GM12878 (cell line): ENCODE data around the gene PCDHGB5. TPM values are rescaled to one million over a fixed set of nuclear protein-coding genes. Genes with fewer than 3 reads are reported as not detected.

ENCODE experiments used
- BHLHE40 ChIP-seq, 2 experiments: fragments of 450-650 bp in 1 of 2; IDR thresholded peaks; 2 replicates each; pipeline ENCODE4 v1.6.1; 2011 to 2017; ENCODE audit warnings: low read depth in 2 of 2, borderline replicate concordance in 1 of 2, improper control_type of control experiment in 1 of 2, low read length in 1 of 2, mild to moderate bottlenecking in 1 of 2
- CBX3 ChIP-seq: fragments of 200-600 bp; sonication (generic); IDR thresholded peaks from 2 replicates; pipeline ENCODE4 v1.6.1; 2016; ENCODE audit warnings: low read depth, borderline replicate concordance
- CTCF ChIP-seq, 3 experiments: IDR thresholded peaks in 2 of 3; conservative IDR thresholded peaks in 1 of 3; 2 replicates each; pipeline ENCODE4 v1.5.1; 2011; ENCODE audit warnings: low read depth in 3 of 3, low read length in 3 of 3, mild to moderate bottlenecking in 3 of 3, control low read depth in 2 of 3, moderate library complexity in 2 of 3, inconsistent platforms in 1 of 3, mixed read lengths in 1 of 3; ENCODE audit not compliant: control insufficient read depth in 2 of 3, insufficient read depth in 1 of 3; ENCODE audit errors: extremely low read depth in 1 of 3
- ESRRA ChIP-seq: IDR thresholded peaks from 2 replicates; pipeline ENCODE4 v1.6.1; 2012; ENCODE audit warnings: mild to moderate bottlenecking, low read length, improper control_type of control experiment
- GABPA ChIP-seq: IDR thresholded peaks from 2 replicates; pipeline ENCODE4 v1.6.1; 2014; ENCODE audit warnings: antibody characterized with exemption, low read depth, mild to moderate bottlenecking, inconsistent platforms
- JUNB ChIP-seq: IDR thresholded peaks from 2 replicates; pipeline ENCODE4 v1.6.1; 2016; ENCODE audit warnings: antibody characterized with exemption, mild to moderate bottlenecking
- MXI1 ChIP-seq: fragments of 150-350 bp; IDR thresholded peaks from 2 replicates; pipeline ENCODE4 v1.6.1; 2011; ENCODE audit warnings: low read depth, mild to moderate bottlenecking, inconsistent platforms, low read length, improper control_type of control experiment
- POU2F2 ChIP-seq: IDR thresholded peaks from 3 replicates; pipeline ENCODE4 v1.6.1; 2011; ENCODE audit warnings: low read depth, mild to moderate bottlenecking, low read length, borderline replicate concordance
- RAD21 ChIP-seq: IDR thresholded peaks from 2 replicates; pipeline ENCODE4 v1.6.1; 2011; ENCODE audit warnings: mild to moderate bottlenecking, low read depth, low read length, moderate library complexity; ENCODE audit not compliant: insufficient read depth
- REST ChIP-seq: IDR thresholded peaks from 2 replicates; pipeline ENCODE4 v1.6.1; 2012; ENCODE audit warnings: mild to moderate bottlenecking, low read depth, low read length
- SIN3A ChIP-seq: IDR thresholded peaks from 2 replicates; pipeline ENCODE4 v1.6.1; 2012; ENCODE audit warnings: low read depth, low read length, improper control_type of control experiment
- ZBTB11 ChIP-seq: fragments of 450-650 bp; formaldehyde crosslinking; IDR thresholded peaks from 2 replicates; pipeline ENCODE4 v1.5.0; 2022; ENCODE audit warnings: mild to moderate bottlenecking, missing genetic modification characterization
- ZNF24 ChIP-seq: fragments of 450-650 bp; IDR thresholded peaks from 2 replicates; pipeline ENCODE4 v1.6.1; 2017; ENCODE audit warnings: antibody characterized with exemption, mild to moderate bottlenecking
- polyA plus RNA-seq, 11 experiments: library from polyadenylated mRNA; depleted of rRNA in 4 of 11; unstranded in 6 of 11; stranded (reverse) in 5 of 11; fragments of >200 nt; fragmentation: Nextera tagmentation in 4 of 11; fragmentation: Illumina TruSeq in 1 of 11; extraction: Ambion mirVana in 4 of 11; extraction: Trizol in 1 of 11; gene quantifications; 1 replicate in 1 of 11; 2 replicates in 10 of 11; pipeline versions ENCODE4 v1.2.1 to v1.2.3, GENCODE V29; 2011 to 2016; ENCODE audit warnings: inconsistent platforms in 2 of 11, missing spikeins in 2 of 11, low read depth in 1 of 11
- total RNA-seq, 4 experiments: library from RNA; depleted of rRNA in 3 of 4; stranded (reverse); fragments of >200 nt in 3 of 4; fragmentation: Illumina TruSeq in 1 of 4; extraction: Trizol in 1 of 4; gene quantifications; 2 replicates each; pipeline versions ENCODE4 v1.2.1 to v1.2.3, GENCODE V29; 2013 to 2021

Gene PCDHGB5
- total and polyA plus RNA-seq, 10 of the 15 experiments (the other 5 are each of a cell fraction or from before 2014, with no cell fraction given) = 0.02 to 2.3 (median 1.3) TPM; not detected in 1

DNA sequence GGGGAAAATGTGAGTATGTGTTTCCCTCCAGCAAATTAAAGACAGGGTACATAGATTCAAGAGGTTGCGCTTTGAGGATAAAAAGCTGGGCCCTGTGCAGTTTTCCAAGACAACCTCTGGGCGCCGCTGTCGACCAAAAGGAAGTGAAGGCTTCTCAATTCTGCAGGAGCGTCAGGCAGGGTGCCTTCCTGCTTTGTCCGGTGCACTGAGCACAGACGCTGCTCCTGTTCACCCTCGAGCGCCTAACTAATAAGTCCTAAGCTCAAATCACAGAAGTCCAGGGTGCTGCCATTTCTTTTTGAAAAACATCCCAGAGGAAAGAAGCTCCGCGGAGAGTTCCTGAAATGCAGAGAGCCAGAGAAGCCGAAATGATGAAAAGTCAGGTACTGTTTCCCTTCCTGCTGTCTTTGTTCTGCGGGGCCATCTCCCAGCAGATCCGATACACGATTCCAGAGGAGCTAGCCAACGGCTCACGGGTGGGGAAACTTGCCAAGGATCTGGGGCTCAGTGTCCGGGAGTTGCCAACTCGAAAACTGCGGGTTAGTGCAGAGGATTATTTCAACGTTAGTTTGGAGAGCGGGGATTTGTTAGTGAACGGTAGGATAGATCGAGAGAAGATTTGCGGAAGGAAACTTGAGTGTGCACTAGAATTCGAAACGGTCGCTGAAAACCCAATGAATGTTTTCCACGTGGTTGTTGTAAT lies 47.7 kb upstream of the PCDHGB5 start, which contains the start of gene PCDHGB1 (continued):
- TF ChIP-seq CTCF (IDR thresholded peaks at IDR 0.05 in 2 of 3, conservative IDR thresholded peaks at IDR 0.05 in 1 of 3; ENCODE audit: control insufficient read depth in 2 of 3, extremely low read depth in 1 of 3, insufficient read depth in 1 of 3, low read depth in 3 of 3, low read length in 3 of 3) (peak; percentile 21 to 49 (median 30); a peak in 3 of 6 replicates), ESRRA (no peak), JUNB (no peak), RAD21 (peak; percentile 36; the same call in 1 of the 2 replicates), ZBTB11 (CRISPR knock-in tag) (no peak), REST (no peak), ZNF24 (no peak), CBX3 (no peak), POU2F2 (no peak), GABPA (0 out of 2 replicates have a peak, but pooled peaks have one; percentile 7), BHLHE40 (IDR thresholded peaks at IDR 0.05; ENCODE audit: borderline replicate concordance in 1 of 2, low read depth in 2 of 2, low read length in 1 of 2) (no peak), SIN3A (no peak), MXI1 (no peak)
